Measurements from ENCODE around the gene PET100.
"Not testable (repeated sequence)": the region's sequence is repeated elsewhere in the genome, so short reads cannot be mapped to it uniquely, and the experiment has no call there.

The PET100 gene

DNA sequence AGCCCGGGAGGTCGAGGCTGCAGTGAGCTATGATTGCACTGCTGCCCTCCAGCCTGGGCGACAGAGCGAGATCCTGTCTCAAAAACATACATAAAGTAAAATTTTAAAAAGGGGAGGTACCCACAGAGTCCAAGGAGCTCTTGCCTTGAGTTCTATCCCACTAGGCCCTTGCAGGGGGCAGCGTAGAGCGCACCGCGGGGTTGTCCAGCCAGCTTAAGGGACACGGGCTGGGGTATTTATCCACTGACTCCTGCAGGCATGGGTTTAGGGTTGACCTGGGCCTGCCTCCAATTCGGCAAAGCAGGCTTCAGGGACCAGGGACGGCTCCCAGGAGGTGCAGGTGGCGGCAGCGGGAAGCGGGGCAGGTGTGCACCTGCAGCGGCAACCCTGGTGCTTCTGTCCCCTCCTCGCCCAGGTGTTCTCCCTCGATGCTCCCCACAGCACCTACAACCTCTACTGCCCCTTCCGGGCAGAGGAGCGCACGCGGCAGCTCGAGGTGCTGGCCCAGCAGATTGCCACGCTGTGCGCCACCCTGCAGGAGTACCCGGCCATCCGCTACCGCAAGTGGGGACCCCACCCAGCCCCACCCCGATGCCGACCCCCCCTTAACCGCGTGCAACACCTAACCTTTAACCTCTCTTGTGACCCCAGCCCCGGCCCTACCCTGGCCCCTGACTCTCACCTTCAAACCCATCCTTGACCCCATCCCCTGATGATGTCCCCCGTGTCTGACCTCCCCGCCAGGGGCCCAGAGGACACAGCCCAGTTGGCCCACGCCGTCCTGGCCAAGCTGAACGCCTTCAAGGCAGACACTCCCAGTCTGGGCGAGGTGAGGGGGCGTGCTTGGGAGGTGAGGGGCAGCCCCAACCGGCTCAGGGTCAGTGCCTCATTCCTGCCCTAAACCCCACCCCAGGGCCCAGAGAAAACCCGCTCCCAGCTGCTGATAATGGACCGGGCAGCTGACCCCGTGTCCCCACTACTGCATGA lies 12.0 kb downstream of the PET100 start:
- Histone ChIP-seq H3K4me3 (no peak overlapping the region), H3K9me3 (no peaks in the 10 kb centered on the region), H3K27ac (no peak overlapping the region), H3K4me1 (peaks cover 0 to 5% (median 1%) of the 10 kb centered on the region in 4 donors), H3K27me3 (peaks cover 0 to 64% of the 10 kb centered on the region in 2 donors), H3K36me3 (peaks cover 0 to 21% (median 0%) of the 10 kb centered on the region in 3 donors)
- intact Hi-C loops (cut with DNase I; ENCODE audit: low total_unique reads): loop anchor here (10.0 kb wide), 1 partner anchor 153 kb away; no protein-coding TSS in a partner anchor
- no peak for DNase-seq
- no peak for TF ChIP-seq CTCF (IDR thresholded peaks at IDR 0.05)

DNA sequence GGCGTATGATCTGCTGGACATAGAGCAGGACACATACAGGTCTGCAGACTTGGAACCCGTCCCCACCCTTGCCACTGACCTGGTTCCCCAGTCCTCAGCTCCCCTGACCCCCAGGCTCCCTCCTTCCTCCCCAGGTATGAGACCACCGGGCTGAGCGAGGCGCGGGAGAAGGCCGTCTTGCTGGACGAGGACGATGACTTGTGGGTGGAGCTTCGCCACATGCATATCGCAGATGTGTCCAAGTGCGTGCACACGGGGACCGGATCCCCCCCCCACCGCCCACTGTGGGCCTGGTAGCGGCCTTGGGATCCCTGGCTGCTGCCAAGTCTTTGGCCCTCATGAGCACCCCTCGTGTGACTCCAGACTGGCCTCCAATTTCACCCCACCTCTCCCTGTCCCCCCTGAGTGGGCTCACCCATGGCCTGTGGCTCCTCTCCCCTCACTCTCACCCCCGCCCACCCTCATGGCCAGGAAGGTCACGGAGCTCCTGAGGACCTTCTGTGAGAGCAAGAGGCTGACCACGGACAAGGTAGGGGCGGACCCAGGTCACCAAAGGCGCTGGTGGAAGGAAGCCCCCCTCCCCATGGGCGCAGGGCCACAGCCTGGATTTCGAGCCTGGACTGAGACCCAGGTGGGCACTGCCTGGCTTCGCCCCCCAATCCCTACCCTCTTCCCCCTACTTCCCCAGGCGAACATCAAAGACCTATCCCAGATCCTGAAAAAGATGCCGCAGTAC lies 12.9 kb downstream of the PET100 start:
- H3K4me3 ChIP-seq: no peak overlapping the region
- no peaks in the 10 kb centered on the region for H3K4me1 ChIP-seq
- no peak for DNase-seq
- no peak overlapping the region for H3K27ac ChIP-seq
- no peaks in the 10 kb centered on the region for H3K9me3 ChIP-seq
- TF ChIP-seq CTCF (IDR thresholded peaks at IDR 0.05): no peak
- intact Hi-C loops (cut with DNase I; ENCODE audit: low total_unique reads): loop anchor here (10.0 kb wide), 1 partner anchor 152 kb away; no protein-coding TSS in a partner anchor
- peaks cover 0 to 27% (median 0%) of the 10 kb centered on the region in 3 donors for H3K36me3 ChIP-seq
- peaks cover 0 to 64% of the 10 kb centered on the region in 2 donors for H3K27me3 ChIP-seq

- peaks cover 0 to 63% of the 10 kb centered on the region in 2 donors for H3K27me3 ChIP-seq
- H3K4me3 ChIP-seq: no peak overlapping the region
- no peaks in the 10 kb centered on the region for H3K4me1 ChIP-seq
- no peaks in the 10 kb centered on the region for H3K9me3 ChIP-seq
- H3K27ac ChIP-seq: no peak overlapping the region
- H3K36me3 ChIP-seq: peaks cover 0 to 31% (median 0%) of the 10 kb centered on the region in 3 donors
- intact Hi-C loops (cut with DNase I; ENCODE audit: low total_unique reads): loop anchor here (10.0 kb wide), 1 partner anchor 152 kb away; no protein-coding TSS in a partner anchor
- no peak for DNase-seq
- TF ChIP-seq CTCF (IDR thresholded peaks at IDR 0.05): no peak
These were observed 13.4 kb downstream of the PET100 start for GRCh38 chr19:7643031-7643415.

DNA sequence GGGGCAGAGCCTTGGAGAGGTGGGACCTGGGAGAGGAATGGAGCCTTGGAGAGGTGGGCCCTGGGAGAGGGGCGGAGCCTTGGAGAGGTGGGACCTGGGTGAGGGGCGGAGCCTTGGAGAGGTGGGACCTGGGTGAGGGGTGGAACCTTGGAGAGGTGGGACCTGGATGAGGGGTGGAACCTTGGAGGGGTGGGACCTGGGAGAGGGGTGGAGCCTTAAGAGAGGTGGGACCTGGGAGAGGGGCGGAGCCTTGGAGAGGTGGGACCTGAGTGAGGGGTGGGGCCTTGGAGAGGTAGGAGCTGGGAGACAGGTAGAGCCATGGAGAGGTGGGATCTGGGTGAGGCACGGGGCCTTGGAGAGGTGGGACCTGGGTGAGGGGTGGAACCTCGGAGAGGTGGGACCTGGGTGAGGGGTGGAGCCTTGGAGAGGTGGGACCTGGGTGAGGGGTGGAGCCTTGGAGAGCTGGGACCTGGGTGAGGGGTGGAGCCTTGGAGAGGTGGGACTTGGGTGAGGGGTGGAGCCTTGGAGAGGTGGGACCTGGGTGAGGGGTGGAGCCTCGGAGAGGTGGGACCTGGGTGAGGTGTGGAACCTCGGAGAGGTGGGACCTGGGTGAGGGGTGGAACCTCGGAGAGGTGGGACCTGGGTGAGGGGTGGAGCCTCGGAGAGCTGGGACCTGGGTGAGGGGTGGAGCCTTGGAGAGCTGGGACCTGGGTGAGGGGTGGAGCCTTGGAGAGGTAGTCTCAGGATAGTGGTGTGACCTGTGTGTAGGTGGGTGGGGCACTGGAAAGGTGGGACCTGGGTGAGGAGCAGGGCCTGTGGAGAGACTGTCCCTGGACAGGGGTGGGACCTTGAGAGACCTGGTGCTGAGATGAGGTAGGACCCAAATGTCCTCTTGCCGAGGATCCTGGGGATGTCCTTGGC lies 14.3 kb downstream of the PET100 start:
- intact Hi-C loops (cut with DNase I; ENCODE audit: low total_unique reads): loop anchor here (10.0 kb wide), 1 partner anchor 151 kb away; no protein-coding TSS in a partner anchor
- peaks cover 0 to 31% (median 0%) of the 10 kb centered on the region in 3 donors for H3K36me3 ChIP-seq
- H3K27me3 ChIP-seq: peaks cover 0 to 60% of the 10 kb centered on the region in 2 donors
- H3K4me1 ChIP-seq, DNase-seq, H3K27ac ChIP-seq, H3K9me3 ChIP-seq, H3K4me3 ChIP-seq: not testable (repeated sequence)

- peaks cover 0 to 31% (median 0%) of the 10 kb centered on the region in 3 donors for H3K36me3 ChIP-seq
These were observed 14.9 kb downstream of the PET100 start for GRCh38 chr19:7644550-7644877.

More at GRCh38 chr19:7644550-7644877, 14.9 kb downstream of the PET100 start:
- DNase-seq: no peak
- TF ChIP-seq CTCF (IDR thresholded peaks at IDR 0.05): no peak
- Histone ChIP-seq H3K27me3 (peaks cover 0 to 60% of the 10 kb centered on the region in 2 donors), H3K4me3 (no peak overlapping the region), H3K9me3 (no peaks in the 10 kb centered on the region), H3K27ac (no peak overlapping the region), H3K4me1 (no peaks in the 10 kb centered on the region)
- intact Hi-C loops (cut with DNase I; ENCODE audit: low total_unique reads): loop anchor here (10.0 kb wide), 1 partner anchor 150 kb away; no protein-coding TSS in a partner anchor

All from tibial artery (tissue), 4 donors.